GM03348 (cell line): ENCODE data around the gene MAML3.

Experiments
- DNase-seq: peaks from one replicate; pipeline ENCODE4 v3.0.0; 2012; ENCODE audit warnings: low spot score

The MAML3 gene

GRCh38 chr4:139863531-139863930 lies 290.5 kb downstream of the MAML3 start:
- DNase-seq, result no peak

GRCh38 chr4:139861471-139861870 lies 292.5 kb downstream of the MAML3 start:
- no peak for DNase-seq

GRCh38 chr4:139860435-139861024 lies 293.5 kb downstream of the MAML3 start:
- DNase-seq, result no peak

- DNase-seq, result no peak
These were observed 294.1 kb downstream of the MAML3 start for GRCh38 chr4:139859876-139860275.

GRCh38 chr4:139858436-139859205 lies 295.4 kb downstream of the MAML3 start:
- no peak for DNase-seq

GRCh38 chr4:139857977-139858376 lies 296.0 kb downstream of the MAML3 start:
- no peak for DNase-seq

GRCh38 chr4:139857021-139857420 lies 297.0 kb downstream of the MAML3 start:
- DNase-seq, result no peak

GRCh38 chr4:139854668-139855403 lies 299.1 kb downstream of the MAML3 start:
- no peak for DNase-seq

GRCh38 chr4:139853309-139853708 lies 300.7 kb downstream of the MAML3 start:
- DNase-seq, result no peak

GRCh38 chr4:139852612-139853269 lies 301.2 kb downstream of the MAML3 start:
- no peak for DNase-seq

GRCh38 chr4:139851639-139852038 lies 302.3 kb downstream of the MAML3 start:
- DNase-seq, result no peak

- DNase-seq, result no peak
These were observed 302.9 kb downstream of the MAML3 start for GRCh38 chr4:139851133-139851532.

GRCh38 chr4:139849219-139849618 lies 304.8 kb downstream of the MAML3 start:
- no peak for DNase-seq

GRCh38 chr4:139848028-139848427 lies 306.0 kb downstream of the MAML3 start:
- DNase-seq, result no peak

GRCh38 chr4:139847602-139848001 lies 306.4 kb downstream of the MAML3 start:
- DNase-seq, result no peak

GRCh38 chr4:139846766-139847165 lies 307.2 kb downstream of the MAML3 start:
- DNase-seq, result no peak

GRCh38 chr4:139845453-139846093 lies 308.4 kb downstream of the MAML3 start:
- DNase-seq, result no peak

GRCh38 chr4:139844459-139845036 lies 309.4 kb downstream of the MAML3 start:
- DNase-seq, result no peak

GRCh38 chr4:139844057-139844456 lies 309.9 kb downstream of the MAML3 start:
- DNase-seq, result peak; percentile 31

- no peak for DNase-seq
These were observed 310.3 kb downstream of the MAML3 start for GRCh38 chr4:139843641-139844040.

- no peak for DNase-seq
These were observed 312.4 kb downstream of the MAML3 start for GRCh38 chr4:139841464-139842195.
